K562 (cell line): ENCODE data around the gene RIN3. TPM values are rescaled to one million over a fixed set of nuclear protein-coding genes. Genes with fewer than 3 reads are reported as not detected.

Experiments used
- ATAC-seq: fragments of 200-7000 bp; cut with Tn5 transposase; 3 replicates; pipeline ENCODE4 v1.9.1; 2020; ENCODE audit warnings: moderate library complexity
- BruUV-seq: library from RNA; stranded (reverse); fragments of 400-500 nt; replicated peaks from 2 replicates; lab custom pipeline; 2021; lab: Mats Ljungman, UMichigan
- CTCF ChIA-PET: fragments of 300-600 bp; formaldehyde crosslinking; extraction: SDS; loops from one replicate; lab custom pipeline; 2021; ENCODE audit warnings: low intra/inter-chr PET ratio; lab: Yijun Ruan, JAX
- POLR2A ChIA-PET: fragments of 300-600, 350-650 bp; sonication (Branson Sonifier 250); formaldehyde crosslinking; extraction: SDS; loops from one replicate; lab custom pipeline; 2021; ENCODE audit warnings: antibody characterized with exemption, inconsistent platforms; lab: Yijun Ruan, JAX
- DNase-seq, 4 experiments: peaks; one replicate each; pipeline versions ENCODE4 v3.0.0 to v3.0.0-alpha.2; 2011 to 2018; ENCODE audit warnings: low spot score in 3 of 4, mixed read lengths in 3 of 4; ENCODE audit errors: extremely low read depth in 1 of 4
- FAIRE-seq: peaks from 2 replicates; lab custom pipeline; 2011; peaks lifted over from hg19 to GRCh38; lab: Jason Lieb, UNC
- H2AFZ ChIP-seq: 2 replicates; pipeline ENCODE4 v1.6.0; 2011; ENCODE audit warnings: low read depth, low read length, control low read depth, inconsistent platforms
- H3K27ac ChIP-seq: fragments of 200-600 bp; 3 replicates; pipeline ENCODE4 v1.8.0; 2011; ENCODE audit warnings: low read depth, mild to moderate bottlenecking, control low read depth, inconsistent platforms, low read length, moderate library complexity, mixed read lengths; ENCODE audit errors: extremely low read depth
- H3K27me3 ChIP-seq, 2 experiments: fragments of 300-600 bp in 1 of 2; 2 replicates in 1 of 2; 3 replicates in 1 of 2; pipeline versions ENCODE4 v1.6.0 to v1.8.0; 2011; ENCODE audit warnings: inconsistent platforms in 2 of 2, low read length in 2 of 2, mild to moderate bottlenecking in 1 of 2, mixed read lengths in 1 of 2, moderate library complexity in 1 of 2; ENCODE audit not compliant: control insufficient read depth in 2 of 2, insufficient read depth in 2 of 2
- H3K36me3 ChIP-seq: fragments of 300-600 bp; 3 replicates; pipeline ENCODE4 v1.8.0; 2011; ENCODE audit warnings: mild to moderate bottlenecking, low read length, inconsistent platforms; ENCODE audit not compliant: control insufficient read depth, insufficient read depth
- H3K4me1 ChIP-seq, 2 experiments: fragments of 200-600 bp in 1 of 2; replicated peaks in 1 of 2; 2 replicates in 1 of 2; 3 replicates in 1 of 2; pipeline versions ENCODE4 v1.5.1 to v1.8.0; 2011; ENCODE audit warnings: inconsistent platforms in 2 of 2, low read length in 2 of 2, mild to moderate bottlenecking in 1 of 2, mixed read lengths in 1 of 2, moderate library complexity in 1 of 2; ENCODE audit not compliant: control insufficient read depth in 2 of 2, insufficient read depth in 2 of 2
- H3K4me2 ChIP-seq: 2 replicates; pipeline ENCODE4 v1.6.1; 2011; ENCODE audit warnings: low read length, control low read depth, inconsistent platforms, mixed read lengths; ENCODE audit not compliant: insufficient read depth
- H3K4me3 ChIP-seq: fragments of 200-600 bp; sonication (generic), shearing (Covaris generic); 2 replicates; pipeline ENCODE4 v1.5.1; 2016; ENCODE audit warnings: control low read depth, inconsistent platforms
- H3K79me2 ChIP-seq: fragments of 200-600 bp; 3 replicates; pipeline ENCODE4 v1.8.0; 2011; ENCODE audit warnings: low read length, inconsistent platforms; ENCODE audit not compliant: control insufficient read depth, insufficient read depth
- H3K9ac ChIP-seq, 2 experiments: 2 replicates each; pipeline versions ENCODE4 v1.6.0 to v1.6.1; 2011; ENCODE audit warnings: low read depth in 2 of 2, low read length in 2 of 2, control low read depth in 1 of 2, inconsistent platforms in 1 of 2, mild to moderate bottlenecking in 1 of 2, mixed read lengths in 1 of 2; ENCODE audit not compliant: insufficient read depth in 1 of 2
- H3K9me1 ChIP-seq: one replicate; pipeline ENCODE4 v1.6.0; 2011; ENCODE audit warnings: inconsistent platforms, mild to moderate bottlenecking, low read length, moderate library complexity; ENCODE audit not compliant: control insufficient read depth, insufficient read depth
- H3K9me3 ChIP-seq: replicated peaks from 2 replicates; pipeline ENCODE4 v1.5.1; 2011; ENCODE audit warnings: low read depth, low read length, inconsistent platforms; ENCODE audit not compliant: control insufficient read depth, insufficient read depth
- H4K20me1 ChIP-seq: replicated peaks from 2 replicates; pipeline ENCODE4 v1.6.1; 2011; ENCODE audit warnings: low read length, inconsistent platforms, mixed read lengths; ENCODE audit not compliant: control insufficient read depth, insufficient read depth
- MEF2A ChIP-seq: IDR thresholded peaks from 2 replicates; pipeline ENCODE4 v1.6.1; 2011; ENCODE audit warnings: low read depth, mild to moderate bottlenecking, low read length, moderate library complexity; ENCODE audit not compliant: control insufficient read depth
- PML ChIP-seq: IDR thresholded peaks from 2 replicates; pipeline ENCODE4 v1.6.1; 2012; ENCODE audit warnings: low read length, inconsistent platforms
- POLR3G ChIP-seq: IDR thresholded peaks from 2 replicates; pipeline ENCODE4 v1.6.1; 2011; ENCODE audit not compliant: insufficient read length, insufficient replicate concordance; ENCODE audit errors: extremely low read depth
- RBM22 ChIP-seq: fragments of 200-400 bp; formaldehyde crosslinking; IDR thresholded peaks from 2 replicates; pipeline ENCODE4 v1.6.1; 2018; ENCODE audit warnings: low read length, low read depth; ENCODE audit not compliant: poor library complexity, severe bottlenecking
- SMAD2 ChIP-seq: fragments of 150-350 bp; IDR thresholded peaks from 2 replicates; pipeline ENCODE4 v1.6.1; 2014; ENCODE audit warnings: low read depth, mild to moderate bottlenecking, low read length
- TARDBP ChIP-seq: fragments of 450-650 bp; IDR thresholded peaks from 2 replicates; pipeline ENCODE4 v1.6.1; 2016
- ZEB2 ChIP-seq: fragments of 450-650 bp; IDR thresholded peaks from 2 replicates; pipeline ENCODE4 v1.6.1; 2016
- ZFP91 ChIP-seq: sonication (generic); formaldehyde crosslinking; IDR thresholded peaks from 2 replicates; pipeline ENCODE4 v1.8.0; 2022; ENCODE audit warnings: mild to moderate bottlenecking, missing genetic modification reagents
- WGBS: fragments of 100-300 bp; shearing (Covaris generic); methylation state at CpG from one replicate; pipeline ENCODE4 v1.1.6; 2016; ENCODE audit warnings: low coverage, mixed read lengths; ENCODE audit not compliant: insufficient coverage; ENCODE audit errors: missing lambda C conversion rate; 5-methylcytosine and 5-hydroxymethylcytosine counted together
- in situ Hi-C: fragments of 300-500 bp; cut with MboI; formaldehyde crosslinking; loops from 4 replicates; pipeline ENCODE4 v1.15.0; 2018; ENCODE audit warnings: inconsistent platforms, mixed read lengths
- intact Hi-C: fragments of 100-400 bp; cut with micrococcal nuclease; formaldehyde crosslinking; loops from 2 replicates; pipeline ENCODE4 v1.14.2; 2022
- polyA plus RNA-seq, 8 experiments: library from polyadenylated mRNA; depleted of rRNA in 4 of 8; stranded (reverse) in 5 of 8; unstranded in 3 of 8; fragments of >200 nt; fragmentation: Nextera tagmentation in 2 of 8; fragmentation: Illumina TruSeq in 1 of 8; extraction: Ambion mirVana in 2 of 8; extraction: Trizol in 1 of 8; gene quantifications; 2 replicates each; pipeline versions ENCODE4 v1.2.1 to v1.2.3, GENCODE V29; 2011 to 2014; ENCODE audit warnings: inconsistent platforms in 1 of 8, missing spikeins in 1 of 8
- total RNA-seq, 7 experiments: library from RNA; depleted of rRNA in 6 of 7; stranded (reverse); fragments of >200 nt in 6 of 7; fragmentation: Illumina TruSeq in 2 of 7; extraction: Trizol in 2 of 7; gene quantifications; 2 replicates each; pipeline versions ENCODE4 v1.2.1 to v1.2.3, GENCODE V29; 2011 to 2021; ENCODE audit warnings: low replicate concordance in 1 of 7

The RIN3 gene
- total and polyA plus RNA-seq, 9 of the 15 experiments (the other 6 are each of a cell fraction or from before 2014, with no cell fraction given) = 0.01 to 0.49 (median 0.08) TPM; not detected in 5

- TF ChIP-seq TARDBP (no peak), ZEB2 (no peak), POLR3G (no peak), ZFP91 (CRISPR knock-in tag) (no peak), SMAD2 (no peak), MEF2A (no peak)
Measured at GRCh38 chr14:92651758-92652406, 138.3 kb downstream of the RIN3 start (continued).

GRCh38 chr14:92652413-92653151 lies 139.0 kb downstream of the RIN3 start:
- DNase-seq (no peak), FAIRE-seq (no peak), ATAC-seq (no peak)
- intact Hi-C loops = no loop called here
- POLR2A ChIA-PET = no interaction called here
- Histone ChIP-seq H3K9me3 (no peaks in the 10 kb centered on the region), H3K27me3 (peaks cover 0 to 48% of the 10 kb centered on the region in 2 experiments; a peak in 2 of 5 replicates), H3K79me2 (no peaks in the 10 kb centered on the region), H3K4me3 (no peak overlapping the region), H3K36me3 (no peaks in the 10 kb centered on the region), H3K4me2 (no peak overlapping the region), H3K9me1 (no peaks in the 10 kb centered on the region), H2AFZ (no peak overlapping the region), H3K9ac (no peak overlapping the region), H3K4me1 (peaks cover 0 to 9% of the 10 kb centered on the region in 2 experiments; a peak in 1 of 5 replicates), H4K20me1 (no peaks in the 10 kb centered on the region), H3K27ac (no peak overlapping the region)
- in situ Hi-C loops = no loop called here
- whole genome bisulfite sequencing = 7% methylated on average over 17 of the region's 26 CpGs
- CTCF ChIA-PET = no interaction called here
- TF ChIP-seq RBM22 (no peak), PML (no peak)
- no TSS peak for BruUV-seq
